GM18498 (cell line): Measurements from ENCODE around the gene RAC2.

ENCODE experiments used
- ATAC-seq: cut with Tn5 transposase; IDR thresholded peaks from one replicate; pipeline ENCODE4 v1.9.1; 2021; ENCODE audit warnings: mild to moderate bottlenecking, moderate library complexity; ENCODE audit not compliant: unreplicated experiment

RAC2 gene

GRCh38 chr22:37223965-37224551 lies 20.0 kb downstream of the RAC2 start:
- no peak for ATAC-seq

GRCh38 chr22:37222440-37222971 lies 21.6 kb downstream of the RAC2 start:
- no peak for ATAC-seq

GRCh38 chr22:37221424-37222333 lies 22.4 kb downstream of the RAC2 start:
- no peak for ATAC-seq

- no peak for ATAC-seq
These were observed 23.5 kb downstream of the RAC2 start for GRCh38 chr22:37220543-37220981.

- peak; percentile 22 for ATAC-seq
These were observed 24.5 kb downstream of the RAC2 start for GRCh38 chr22:37219533-37219932.

- peak; percentile 76 for ATAC-seq
These were observed 25.2 kb downstream of the RAC2 start for GRCh38 chr22:37218771-37219411.

GRCh38 chr22:37218399-37218770 lies 25.7 kb downstream of the RAC2 start:
- ATAC-seq, result no peak

GRCh38 chr22:37215890-37216289 lies 28.2 kb downstream of the RAC2 start:
- ATAC-seq, result no peak

GRCh38 chr22:37214731-37215030 lies 29.4 kb downstream of the RAC2 start:
- ATAC-seq, result no peak

- ATAC-seq, result no peak
These were observed 29.9 kb downstream of the RAC2 start for GRCh38 chr22:37213941-37214730.

- ATAC-seq, result no peak
These were observed 30.7 kb downstream of the RAC2 start for GRCh38 chr22:37213218-37213855.

- no peak for ATAC-seq
These were observed 31.7 kb downstream of the RAC2 start, which contains the start of gene SSTR3 for GRCh38 chr22:37212174-37212906. TSS of gene SSTR3 (minus strand) at chr22:37212477. CDS start at chr22:37207803, 4,674 bp downstream.

GRCh38 chr22:37211866-37212173 lies 32.2 kb downstream of the RAC2 start:
- ATAC-seq, result no peak

- ATAC-seq, result no peak
These were observed 32.8 kb downstream of the RAC2 start for GRCh38 chr22:37211075-37211865.

GRCh38 chr22:37210041-37210803 lies 33.8 kb downstream of the RAC2 start:
- ATAC-seq, result no peak

GRCh38 chr22:37209140-37209845 lies 34.8 kb downstream of the RAC2 start:
- no peak for ATAC-seq

GRCh38 chr22:37208401-37209139 lies 35.5 kb downstream of the RAC2 start:
- no peak for ATAC-seq
